GM18505 (cell line): ENCODE measurements around the gene MYZAP.

ENCODE experiments used
- ATAC-seq: cut with Tn5 transposase; IDR thresholded peaks from one replicate; pipeline ENCODE4 v1.9.1; 2021; ENCODE audit not compliant: unreplicated experiment
- POLR2A ChIP-seq: IDR thresholded peaks from 4 replicates; pipeline ENCODE4 v1.6.1; 2011; ENCODE audit warnings: borderline replicate concordance; ENCODE audit not compliant: insufficient read depth, insufficient read length; ENCODE audit errors: extremely low read depth

Gene MYZAP

DNA sequence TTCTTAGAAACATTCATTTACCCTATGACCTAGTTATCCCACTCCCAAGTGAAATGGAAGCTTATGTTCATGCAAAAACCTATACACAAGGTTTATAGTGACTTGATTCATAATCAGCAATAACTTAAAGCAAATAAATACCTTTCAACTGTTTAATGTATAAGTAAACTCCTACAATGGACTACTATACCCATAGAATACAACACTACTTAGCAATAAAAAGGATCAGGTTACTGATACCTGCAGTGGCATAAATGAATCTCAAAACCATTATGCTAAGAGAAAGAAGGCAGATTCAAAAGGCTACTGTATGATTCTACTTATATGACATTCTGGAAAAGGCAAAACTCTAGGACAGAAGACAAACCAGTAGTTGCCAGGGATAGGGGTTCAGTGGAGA is 106.5 kb downstream of the MYZAP start:
- TF ChIP-seq POLR2A = no peak
- no peak for ATAC-seq

DNA sequence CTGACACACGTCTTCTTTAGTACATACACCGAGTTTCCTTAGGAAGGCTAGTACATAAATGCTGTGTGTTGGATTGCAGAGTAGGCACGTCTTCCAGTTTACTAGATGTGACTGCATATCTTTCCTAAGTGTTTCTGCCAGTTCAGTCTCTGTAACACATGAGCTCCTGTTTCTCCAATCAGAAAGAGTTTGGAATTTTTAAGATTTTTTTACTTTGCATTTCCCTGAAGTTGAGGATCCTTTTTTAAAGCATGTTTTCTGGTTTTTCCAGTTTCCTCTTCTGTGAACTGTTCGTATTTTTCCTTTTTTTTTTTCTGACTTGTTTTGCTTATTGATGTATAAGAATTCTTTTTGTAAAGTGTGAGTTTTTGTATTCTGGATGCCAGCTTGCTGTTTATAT is 107.3 kb downstream of the MYZAP start:
- TF ChIP-seq POLR2A = no peak

DNA sequence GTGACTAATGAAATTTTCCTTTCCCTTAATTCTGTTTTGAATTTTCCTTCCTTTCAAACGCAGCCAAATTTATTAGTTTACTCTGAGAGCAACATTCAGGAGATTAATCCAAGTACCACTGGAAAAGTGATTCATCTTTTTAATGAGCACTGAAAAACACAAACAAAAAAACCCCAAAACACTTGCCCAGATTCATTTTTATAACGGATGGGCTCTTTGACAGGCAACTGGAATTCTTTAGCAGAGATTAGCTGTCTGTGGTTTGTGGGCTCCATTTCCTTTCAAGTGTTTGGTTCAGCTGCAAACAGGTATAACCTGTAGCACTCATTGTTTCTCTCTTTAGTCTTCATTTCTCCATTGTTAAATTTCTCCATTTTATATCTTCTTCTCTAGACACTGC is 111.7 kb downstream of the MYZAP start:
- no peak for TF ChIP-seq POLR2A
- ATAC-seq = no peak

More for the DNA sequence above, 107.3 kb downstream of the MYZAP start:
- no peak for ATAC-seq

DNA sequence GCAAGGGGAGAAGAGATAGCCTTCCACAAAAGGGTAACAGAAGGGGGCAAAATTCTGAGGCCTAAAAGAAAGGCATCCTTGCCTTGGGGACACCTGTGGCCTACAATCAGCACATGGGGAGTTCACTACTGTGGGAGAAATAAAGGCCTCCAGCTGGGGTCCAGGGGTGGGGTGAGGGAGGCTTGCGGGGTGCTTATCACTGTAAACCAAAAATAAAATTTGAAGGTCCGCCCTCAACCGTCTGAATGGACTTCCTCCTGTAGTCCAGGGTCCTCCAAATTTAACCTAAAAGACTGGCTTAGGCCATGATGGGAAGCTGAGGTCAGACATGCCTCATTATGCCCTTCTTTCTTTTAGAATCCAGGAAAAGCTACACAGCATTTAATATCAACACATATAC is 112.7 kb downstream of the MYZAP start:
- ATAC-seq = no peak
- no peak for TF ChIP-seq POLR2A

DNA sequence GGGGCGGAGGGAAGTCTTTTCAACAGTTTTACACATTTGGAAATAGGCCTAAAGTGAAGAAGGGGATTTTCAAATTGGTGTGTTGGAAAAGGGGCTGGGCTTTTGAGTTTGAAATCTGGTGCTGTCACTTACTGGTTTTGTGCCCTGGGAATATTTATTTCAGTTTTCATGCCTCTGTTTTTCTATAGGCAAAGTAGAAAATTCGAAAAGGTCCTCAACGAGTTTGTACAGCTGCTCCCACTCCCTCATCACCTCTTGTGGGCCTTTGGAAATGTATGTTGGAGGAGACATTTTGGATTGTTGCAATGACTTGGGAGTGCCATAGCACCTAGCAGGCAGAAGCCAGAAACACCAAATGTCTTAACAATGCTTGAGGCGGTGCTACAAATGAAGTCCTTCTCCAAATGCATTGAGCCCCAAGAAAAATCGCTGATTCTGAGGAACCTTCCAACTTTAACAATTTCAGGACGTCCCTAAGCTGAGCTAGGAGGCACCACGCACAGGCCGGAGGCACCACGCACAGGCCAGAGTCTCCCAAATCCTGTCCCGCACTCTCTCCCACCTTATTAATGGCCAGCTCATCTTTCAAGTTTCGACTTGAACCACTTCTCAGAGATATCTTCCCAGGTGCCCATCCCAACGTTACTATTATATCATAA is 114.2 kb downstream of the MYZAP start:
- no peak for TF ChIP-seq POLR2A
- ATAC-seq = no peak

DNA sequence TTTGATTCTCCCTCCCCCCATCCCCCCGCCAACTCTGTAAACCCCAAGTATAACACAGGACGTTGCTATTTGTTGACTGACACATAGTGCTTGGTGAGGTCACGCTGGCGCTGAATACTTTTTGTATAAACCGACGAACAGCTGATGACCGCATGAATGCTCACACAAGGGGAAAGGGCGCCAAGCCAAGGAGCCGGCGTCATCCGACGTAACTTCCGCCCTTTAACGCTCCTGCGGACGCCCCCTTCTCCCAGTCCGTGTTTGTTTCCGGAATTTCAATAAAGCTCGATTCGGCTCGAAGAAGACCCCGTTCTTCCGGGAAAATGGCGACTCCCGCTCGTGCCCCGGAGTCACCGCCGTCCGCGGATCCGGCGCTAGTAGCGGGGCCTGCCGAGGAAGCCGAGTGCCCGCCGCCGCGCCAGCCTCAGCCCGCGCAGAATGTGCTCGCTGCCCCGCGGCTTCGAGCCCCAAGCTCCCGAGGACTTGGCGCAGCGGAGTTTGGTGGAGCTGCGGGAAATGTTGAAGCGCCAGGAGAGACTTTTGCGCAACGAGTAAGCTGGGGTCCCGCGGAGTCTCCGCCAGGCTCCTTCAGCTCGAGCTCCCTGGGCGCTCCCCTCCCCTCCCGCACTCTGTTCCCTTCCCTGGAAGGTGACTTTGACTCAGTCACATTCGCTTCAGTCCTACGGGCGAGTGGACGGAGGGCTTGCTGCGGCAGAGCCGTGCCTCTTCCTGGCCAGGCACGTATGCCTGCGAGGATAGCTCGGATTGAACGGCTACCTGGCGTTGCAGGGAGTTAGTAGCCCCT is 114.9 kb downstream of the MYZAP start, which contains the start of gene POLR2M:
TSS of gene POLR2M (plus strand) at position 310 of the 805 bp plus-strand sequence. CDS start at position 439, 129 bp downstream.
- peak; percentile 78 for TF ChIP-seq POLR2A
- ATAC-seq = peak; percentile 92

DNA sequence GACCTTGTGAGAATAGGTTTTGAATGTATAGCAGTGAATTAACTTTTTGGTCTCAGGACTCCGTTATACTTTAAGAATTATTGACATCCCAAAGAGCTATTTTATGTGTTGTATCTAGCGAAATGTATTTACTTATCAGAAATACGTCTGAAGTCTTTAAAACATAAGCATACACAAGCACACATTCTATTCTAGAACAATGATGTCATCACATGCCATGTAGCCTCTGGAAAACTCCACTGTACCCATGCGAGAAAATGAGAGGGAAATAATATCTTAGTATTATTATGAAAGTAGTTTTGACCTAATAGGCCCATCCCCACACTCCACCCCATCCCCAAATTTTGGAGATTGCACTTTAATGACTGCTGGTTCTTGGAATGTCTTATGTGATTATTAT is 116.3 kb downstream of the MYZAP start:
- no peak for ATAC-seq
- no peak for TF ChIP-seq POLR2A

DNA sequence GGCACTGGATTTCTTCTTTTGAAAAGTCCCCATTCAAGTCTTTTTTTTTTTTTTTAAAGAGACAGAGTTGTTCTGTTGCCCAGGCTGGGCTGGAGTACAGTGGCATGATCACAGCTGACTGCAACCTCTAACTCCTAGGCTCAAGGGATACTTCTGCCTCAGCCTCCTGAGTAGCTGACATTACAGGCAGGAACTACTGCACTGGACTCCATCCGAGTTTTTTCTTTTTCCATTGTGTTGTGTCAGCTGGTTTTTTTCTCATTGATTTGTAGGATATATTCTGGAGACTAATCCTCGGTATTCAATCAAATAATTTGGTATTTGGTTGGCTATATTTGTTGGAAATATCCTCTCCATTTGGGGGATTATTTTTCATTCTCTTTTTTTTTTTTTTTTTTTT is 126.6 kb downstream of the MYZAP start:
- no peak for ATAC-seq
- TF ChIP-seq POLR2A = no peak

DNA sequence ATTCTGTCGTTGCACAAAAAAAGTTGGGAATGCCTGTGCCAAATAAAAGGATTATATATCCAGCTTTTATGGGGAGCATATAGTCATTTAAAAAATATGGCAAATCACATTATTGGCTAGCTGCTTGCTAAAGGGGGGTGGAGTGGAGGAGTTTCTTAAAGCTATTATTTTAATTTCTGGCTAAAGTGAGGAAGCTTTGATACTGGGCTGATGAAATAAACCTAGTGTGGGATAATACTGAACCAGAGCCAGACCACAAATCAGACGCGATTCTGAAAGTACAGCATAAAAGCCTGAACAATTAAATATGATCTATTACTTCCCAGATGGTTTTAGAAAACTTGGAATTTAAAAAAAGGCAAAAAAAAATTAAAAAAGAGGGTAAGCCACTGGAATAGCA is 129.2 kb downstream of the MYZAP start:
- no peak for TF ChIP-seq POLR2A

DNA sequence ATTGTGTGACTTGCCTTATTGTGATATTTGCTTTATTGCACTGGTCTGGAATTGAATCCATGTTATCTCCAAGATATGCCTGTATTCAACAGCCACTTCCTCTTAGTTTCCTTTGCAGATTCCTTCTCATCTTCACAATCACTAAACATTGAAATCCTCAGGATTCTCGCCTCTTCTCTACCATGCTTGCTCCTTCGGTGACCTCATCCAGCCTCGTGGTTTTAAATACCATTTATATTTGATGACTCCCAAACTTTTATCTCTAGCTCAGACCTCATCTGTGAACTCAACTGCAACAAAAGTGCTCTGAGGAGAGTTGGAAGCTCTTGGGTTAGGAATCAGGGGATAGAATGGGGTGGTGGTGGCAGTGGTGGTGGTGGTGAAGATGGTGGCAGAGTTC is 134.7 kb downstream of the MYZAP start:
- TF ChIP-seq POLR2A = no peak
- no peak for ATAC-seq

More for the DNA sequence above, 129.2 kb downstream of the MYZAP start:
- ATAC-seq = no peak

DNA sequence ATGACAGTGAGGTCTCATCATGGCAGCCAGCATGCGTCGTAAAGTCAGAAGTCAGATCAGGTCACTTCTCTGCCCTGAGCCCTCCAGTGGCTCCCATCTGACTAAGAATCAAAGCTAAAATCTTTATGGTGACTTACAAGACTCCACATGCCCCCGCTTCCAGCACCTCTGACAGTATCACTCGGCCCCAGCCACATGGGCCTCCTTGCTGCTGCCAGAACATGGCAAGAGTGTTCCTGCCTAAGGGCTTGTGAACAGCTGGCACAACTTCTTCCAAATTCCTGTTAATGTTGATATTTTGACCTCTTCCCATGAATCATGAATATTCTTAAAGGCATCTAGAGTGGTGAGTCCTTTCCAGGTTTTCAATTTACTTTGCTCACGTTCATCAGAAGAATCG is 135.3 kb downstream of the MYZAP start:
- no peak for TF ChIP-seq POLR2A
- no peak for ATAC-seq

DNA sequence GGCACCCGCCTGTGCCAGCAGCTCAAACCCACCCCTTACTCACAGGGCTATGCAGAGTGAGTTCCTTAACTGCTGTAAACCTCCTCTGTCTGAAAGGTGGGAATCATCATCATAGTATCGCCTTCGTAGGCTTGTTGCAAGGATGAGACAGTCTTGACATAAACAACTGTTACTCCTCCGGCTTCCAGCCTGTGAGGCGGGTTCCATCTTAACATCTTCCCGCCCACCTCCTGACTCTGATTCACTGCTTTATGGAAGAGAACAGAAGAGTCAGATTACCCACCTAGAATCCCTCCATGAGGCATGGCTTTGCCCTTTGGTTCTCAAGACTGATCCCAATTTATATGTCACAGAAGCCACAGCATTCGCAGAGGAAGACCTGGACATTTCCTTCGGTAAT is 136.7 kb downstream of the MYZAP start:
- no peak for TF ChIP-seq POLR2A
- no peak for ATAC-seq

DNA sequence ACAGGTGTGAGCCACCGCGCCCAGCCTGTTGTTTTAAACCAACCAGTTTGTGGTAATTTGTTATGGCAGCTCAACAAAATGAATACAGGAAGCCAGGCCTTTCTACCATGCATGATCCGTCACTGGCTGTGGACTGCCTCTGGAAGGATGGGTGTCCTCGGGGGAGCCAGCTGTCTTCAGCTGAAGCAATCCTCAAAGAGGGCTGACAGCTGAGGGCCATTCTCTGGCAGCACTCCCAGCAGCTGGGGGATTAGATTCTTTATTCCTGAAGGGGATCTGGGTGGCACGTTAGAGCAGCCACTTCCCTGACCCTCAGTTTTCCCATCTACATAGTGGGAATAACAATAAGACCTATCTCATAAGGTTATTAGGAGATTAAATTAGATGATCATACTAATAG is 139.2 kb downstream of the MYZAP start:
- TF ChIP-seq POLR2A = no peak
- no peak for ATAC-seq

DNA sequence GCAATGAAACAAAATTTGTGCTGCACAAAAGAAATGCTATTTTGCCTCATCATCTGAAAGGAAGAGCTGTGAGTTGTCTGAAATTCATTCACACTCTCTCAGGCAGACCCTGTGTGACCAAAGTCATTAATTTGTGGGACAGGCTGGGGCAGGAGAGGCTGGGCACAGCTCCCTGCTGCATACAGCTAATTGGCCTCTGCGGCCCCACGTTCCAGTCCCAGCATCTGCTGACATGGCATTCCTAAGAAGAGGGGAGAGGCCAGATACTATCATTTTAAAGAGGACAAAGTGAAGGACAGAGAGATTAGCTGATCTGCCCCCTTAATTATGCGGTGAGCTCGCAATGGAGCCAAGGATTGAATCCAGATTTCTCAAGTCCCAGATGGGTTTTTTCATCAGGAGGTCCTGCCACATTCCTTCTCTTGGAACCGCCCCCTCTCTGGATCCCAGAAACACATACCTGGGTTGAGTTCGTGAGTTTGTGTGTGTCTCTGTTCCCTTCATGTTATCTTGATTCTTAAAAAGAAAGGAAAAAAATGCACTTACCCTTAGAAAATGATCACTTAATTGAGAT is 139.9 kb downstream of the MYZAP start:
- TF ChIP-seq POLR2A = no peak
- no peak for ATAC-seq
